ENCODE results near the gene MOCS2. TPM values are rescaled to one million over a fixed set of nuclear protein-coding genes. Genes with fewer than 3 reads are reported as not detected.

The MOCS2 gene
- total and polyA plus RNA-seq, 7 donors, result 30.5 to 92.7 (median 56.5) TPM

DNA sequence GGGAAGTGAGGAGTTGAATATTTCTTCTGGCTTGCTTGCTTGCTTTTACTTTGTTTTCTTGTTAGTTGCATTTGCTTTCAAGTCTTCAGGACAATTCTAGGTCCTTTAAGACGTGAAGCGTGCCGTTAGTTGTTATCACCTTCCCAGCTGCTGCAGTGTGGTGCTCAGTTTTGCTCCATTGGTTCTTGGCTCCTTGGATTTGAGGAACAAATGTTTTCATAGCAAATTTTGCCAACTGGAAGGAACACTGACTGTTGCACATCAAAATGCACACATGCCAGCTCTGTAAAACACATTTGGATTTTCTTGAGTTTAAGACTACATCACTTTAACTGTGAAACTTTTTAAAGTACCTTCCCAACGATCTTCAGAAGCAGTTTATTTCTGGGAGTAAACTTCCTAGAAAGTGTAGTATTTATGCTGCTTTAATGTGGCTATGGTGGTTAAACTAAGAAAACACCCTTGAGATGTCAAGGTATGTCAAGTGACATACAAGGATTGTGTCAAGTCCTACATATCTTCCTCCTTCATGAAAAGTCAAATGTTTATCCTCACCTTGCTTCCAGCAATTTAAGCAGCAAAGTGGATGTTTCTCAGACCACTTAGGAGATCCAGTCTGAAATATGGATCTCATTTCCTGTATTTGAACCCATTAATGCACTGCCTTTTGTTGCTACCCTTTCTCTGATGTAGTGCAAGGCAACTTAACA is 24.9 kb downstream of the MOCS2 start:
- Histone ChIP-seq H3K36me3 (no peaks in the 10 kb centered on the region), H3K4me3 (no peak overlapping the region), H3K4me1 (peaks cover 0 to 6% (median 0%) of the 10 kb centered on the region in 4 donors), H3K27ac (no peak overlapping the region), H3K9me3 (no peaks in the 10 kb centered on the region), H3K27me3 (no peaks in the 10 kb centered on the region)
- 75 to 81% methylated on average over 4 of the region's 4 CpGs for WGBS, 2 donors
- TF ChIP-seq, protein P1, sequence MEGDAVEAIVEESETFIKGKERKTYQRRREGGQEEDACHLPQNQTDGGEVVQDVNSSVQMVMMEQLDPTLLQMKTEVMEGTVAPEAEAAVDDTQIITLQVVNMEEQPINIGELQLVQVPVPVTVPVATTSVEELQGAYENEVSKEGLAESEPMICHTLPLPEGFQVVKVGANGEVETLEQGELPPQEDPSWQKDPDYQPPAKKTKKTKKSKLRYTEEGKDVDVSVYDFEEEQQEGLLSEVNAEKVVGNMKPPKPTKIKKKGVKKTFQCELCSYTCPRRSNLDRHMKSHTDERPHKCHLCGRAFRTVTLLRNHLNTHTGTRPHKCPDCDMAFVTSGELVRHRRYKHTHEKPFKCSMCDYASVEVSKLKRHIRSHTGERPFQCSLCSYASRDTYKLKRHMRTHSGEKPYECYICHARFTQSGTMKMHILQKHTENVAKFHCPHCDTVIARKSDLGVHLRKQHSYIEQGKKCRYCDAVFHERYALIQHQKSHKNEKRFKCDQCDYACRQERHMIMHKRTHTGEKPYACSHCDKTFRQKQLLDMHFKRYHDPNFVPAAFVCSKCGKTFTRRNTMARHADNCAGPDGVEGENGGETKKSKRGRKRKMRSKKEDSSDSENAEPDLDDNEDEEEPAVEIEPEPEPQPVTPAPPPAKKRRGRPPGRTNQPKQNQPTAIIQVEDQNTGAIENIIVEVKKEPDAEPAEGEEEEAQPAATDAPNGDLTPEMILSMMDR (IDR thresholded peaks at IDR 0.05), result no peak
- no peak for TF ChIP-seq EP300 (IDR thresholded peaks at IDR 0.05)
- TF ChIP-seq POLR2AphosphoS5 (IDR thresholded peaks at IDR 0.05), result no peak
- TF ChIP-seq POLR2A (IDR thresholded peaks at IDR 0.05), result no peak
- intact Hi-C loops (cut with DNase I), result no loop called here
- DNase-seq, result no peak

DNA sequence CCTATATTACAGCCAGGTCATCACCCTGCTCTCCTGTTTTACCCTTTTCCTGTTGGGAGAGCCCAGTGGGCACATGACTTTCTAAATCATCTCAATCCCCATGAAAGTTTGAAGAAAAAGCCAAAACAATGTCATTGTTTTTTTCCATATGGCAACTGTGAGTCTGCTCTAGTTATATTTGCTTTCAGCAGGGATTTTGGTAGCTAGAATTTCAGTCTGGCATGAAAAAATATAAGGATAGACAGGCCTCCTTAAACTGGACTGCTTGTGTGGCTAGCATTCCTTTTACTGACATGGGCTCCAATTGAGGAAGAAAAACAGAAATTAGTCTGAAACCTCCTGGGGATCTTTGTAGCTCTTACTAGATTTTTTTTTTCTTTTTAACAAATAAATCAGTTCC is 25.6 kb downstream of the MOCS2 start:
- intact Hi-C loops (cut with DNase I), result no loop called here
- Histone ChIP-seq H3K36me3 (no peaks in the 10 kb centered on the region), H3K27me3 (no peaks in the 10 kb centered on the region), H3K4me1 (peaks cover 0 to 3% (median 0%) of the 10 kb centered on the region in 4 donors), H3K27ac (no peak overlapping the region), H3K4me3 (no peak overlapping the region), H3K9me3 (no peaks in the 10 kb centered on the region)
- DNase-seq, result no peak
- TF ChIP-seq, protein P1 (IDR thresholded peaks at IDR 0.05), result no peak
- TF ChIP-seq POLR2AphosphoS5 (IDR thresholded peaks at IDR 0.05), result no peak

DNA sequence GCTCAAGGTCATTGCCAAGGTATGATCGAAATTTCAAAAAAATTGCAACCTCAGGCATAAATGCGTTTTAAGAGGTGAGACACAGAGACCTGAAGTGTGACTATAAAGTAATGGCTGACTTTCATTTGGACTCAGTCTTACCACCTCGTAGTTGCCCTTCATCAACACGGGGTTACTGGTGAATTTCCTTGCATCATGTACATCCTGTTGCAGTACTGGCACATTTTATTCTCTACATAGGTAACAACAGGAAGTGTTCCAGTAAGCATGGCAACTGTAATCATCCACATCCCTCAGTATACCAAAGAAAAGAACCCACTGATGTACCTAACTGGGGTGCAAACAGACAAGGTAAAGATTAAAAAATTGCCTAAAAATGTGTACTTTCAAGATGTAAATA is 29.3 kb downstream of the MOCS2 start:
- no peaks in the 10 kb centered on the region for H3K27me3 ChIP-seq
- 85 to 88% methylated on average over 4 of the region's 4 CpGs for WGBS, 2 donors
- no peak overlapping the region for H3K4me3 ChIP-seq
- intact Hi-C loops (cut with DNase I), result no loop called here
- no peaks in the 10 kb centered on the region for H3K4me1 ChIP-seq
- H3K9me3 ChIP-seq, result no peaks in the 10 kb centered on the region
- TF ChIP-seq, protein P1 (IDR thresholded peaks at IDR 0.05), result no peak
- no peak for TF ChIP-seq EP300 (IDR thresholded peaks at IDR 0.05)
- TF ChIP-seq POLR2AphosphoS5 (IDR thresholded peaks at IDR 0.05), result no peak
- no peak for TF ChIP-seq POLR2A (IDR thresholded peaks at IDR 0.05)
- H3K36me3 ChIP-seq, result no peaks in the 10 kb centered on the region
- no peak for DNase-seq
- H3K27ac ChIP-seq, result no peak overlapping the region

GRCh38 chr5:53076014-53076583 is 33.5 kb downstream of the MOCS2 start:
- Histone ChIP-seq H3K4me3 (no peak overlapping the region), H3K36me3 (peaks cover 0 to 3% (median 0%) of the 10 kb centered on the region in 4 donors), H3K27me3 (no peaks in the 10 kb centered on the region), H3K4me1 (no peaks in the 10 kb centered on the region), H3K27ac (no peak overlapping the region), H3K9me3 (no peaks in the 10 kb centered on the region)
- DNase-seq, result no peak
- WGBS, 2 donors, result 86 to 94% methylated on average over 2 of the region's 2 CpGs
- intact Hi-C loops (cut with DNase I), result no loop called here
- TF ChIP-seq EP300 (IDR thresholded peaks at IDR 0.05), result no peak
- TF ChIP-seq, protein P1 (IDR thresholded peaks at IDR 0.05), result no peak
- TF ChIP-seq POLR2AphosphoS5 (IDR thresholded peaks at IDR 0.05), result no peak
- TF ChIP-seq POLR2A (IDR thresholded peaks at IDR 0.05), result no peak

All from sigmoid colon (tissue), 7 donors.